Parathyroid adenoma (tissue), 2 donors: Measurements from ENCODE around the gene ACOT8.

Experiments used
- H2AFZ ChIP-seq: fragments of 300-600 bp; sonication (generic); one replicate; pipeline ENCODE4 v1.7.0; 2017; ENCODE audit warnings: antibody characterized with exemption, mild to moderate bottlenecking
- H3K27ac ChIP-seq: fragments of 300-600 bp; sonication (generic); one replicate; pipeline ENCODE4 v1.7.0; 2017
- H3K27me3 ChIP-seq: fragments of 300-600 bp; sonication (generic); one replicate; pipeline ENCODE4 v1.7.0; 2017; ENCODE audit warnings: low read length; ENCODE audit not compliant: control insufficient read depth, insufficient read depth
- H3K36me3 ChIP-seq: fragments of 300-600 bp; sonication (generic); one replicate; pipeline ENCODE4 v1.7.0; 2017; ENCODE audit warnings: low read length; ENCODE audit not compliant: control insufficient read depth, insufficient read depth
- H3K4me1 ChIP-seq: fragments of 300-600 bp; sonication (generic); one replicate; pipeline ENCODE4 v1.7.0; 2017; ENCODE audit warnings: control low read depth
- H3K4me2 ChIP-seq: fragments of 300-600 bp; sonication (generic); one replicate; pipeline ENCODE4 v1.7.0; 2017; ENCODE audit warnings: low read length
- H3K4me3 ChIP-seq: fragments of 300-600 bp; sonication (generic); one replicate; pipeline ENCODE4 v1.7.0; 2017; ENCODE audit warnings: low read depth, low read length
- H3K79me2 ChIP-seq: fragments of 300-600 bp; sonication (generic); one replicate; pipeline ENCODE4 v1.7.0; 2017; ENCODE audit warnings: control low read depth
- H3K9ac ChIP-seq: fragments of 300-600 bp; sonication (generic); one replicate; pipeline ENCODE4 v1.7.0; 2017; ENCODE audit warnings: mild to moderate bottlenecking
- H3K9me3 ChIP-seq: fragments of 300-600 bp; sonication (generic); one replicate; pipeline ENCODE4 v1.7.0; 2017; ENCODE audit warnings: low read length; ENCODE audit not compliant: control insufficient read depth
- CTCF ChIP-seq: fragments of 300-600 bp; sonication (generic); IDR thresholded peaks from one replicate; pipeline ENCODE4 v1.7.0; 2017; ENCODE audit warnings: antibody characterized with exemption, mild to moderate bottlenecking
- donor health status: primary hyperparathyroidism.

ACOT8 gene

GRCh38 chr20:45861221-45862075 is 4.3 kb upstream of the ACOT8 start:
- H3K9ac ChIP-seq, result no peak overlapping the region

GRCh38 chr20:45860560-45861220 is 3.5 kb upstream of the ACOT8 start:
- no peak overlapping the region for H2AFZ ChIP-seq
- H3K79me2 ChIP-seq, result peaks cover 20% of the 10 kb centered on the region
- no peaks in the 10 kb centered on the region for H3K27me3 ChIP-seq
- no peak for TF ChIP-seq CTCF
- no peaks in the 10 kb centered on the region for H3K36me3 ChIP-seq
- H3K9me3 ChIP-seq, result no peaks in the 10 kb centered on the region
- no peak overlapping the region for H3K4me3 ChIP-seq
- H3K4me1 ChIP-seq, result peaks cover 10% of the 10 kb centered on the region
- no peak overlapping the region for H3K27ac ChIP-seq
- no peak overlapping the region for H3K4me2 ChIP-seq
- no peak overlapping the region for H3K9ac ChIP-seq

More at GRCh38 chr20:45861221-45862075, 4.3 kb upstream of the ACOT8 start:
- H3K79me2 ChIP-seq, result peaks cover 12% of the 10 kb centered on the region
- no peak overlapping the region for H3K4me3 ChIP-seq
- H3K36me3 ChIP-seq, result no peaks in the 10 kb centered on the region
- no peak overlapping the region for H3K27ac ChIP-seq
- no peaks in the 10 kb centered on the region for H3K27me3 ChIP-seq
- TF ChIP-seq CTCF, result no peak
- no peak overlapping the region for H2AFZ ChIP-seq
- peaks cover 6% of the 10 kb centered on the region for H3K4me1 ChIP-seq
- no peaks in the 10 kb centered on the region for H3K9me3 ChIP-seq
- no peak overlapping the region for H3K4me2 ChIP-seq

- H3K9me3 ChIP-seq, result no peaks in the 10 kb centered on the region
- H3K4me2 ChIP-seq, result no peak overlapping the region
- H3K9ac ChIP-seq, result no peak overlapping the region
- no peak overlapping the region for H3K4me3 ChIP-seq
- H3K4me1 ChIP-seq, result peaks cover 10% of the 10 kb centered on the region
- H3K27ac ChIP-seq, result no peak overlapping the region
- H2AFZ ChIP-seq, result no peak overlapping the region
- no peaks in the 10 kb centered on the region for H3K36me3 ChIP-seq
- no peak for TF ChIP-seq CTCF
- peaks cover 24% of the 10 kb centered on the region for H3K79me2 ChIP-seq
- H3K27me3 ChIP-seq, result no peaks in the 10 kb centered on the region
Measured at GRCh38 chr20:45859916-45860315, 2.7 kb upstream of the ACOT8 start.

- no peak for TF ChIP-seq CTCF
- H3K27ac ChIP-seq, result peak overlapping the region; percentile 87
Measured at GRCh38 chr20:45857882-45858216, 657 bp upstream of the ACOT8 start.

More at GRCh38 chr20:45857882-45858216, 657 bp upstream of the ACOT8 start:
- H3K9ac ChIP-seq, result no peak overlapping the region
- peaks cover 31% of the 10 kb centered on the region for H3K79me2 ChIP-seq
- H3K4me1 ChIP-seq, result peaks cover 10% of the 10 kb centered on the region
- no peaks in the 10 kb centered on the region for H3K9me3 ChIP-seq
- no peaks in the 10 kb centered on the region for H3K36me3 ChIP-seq
- H2AFZ ChIP-seq, result peak overlapping the region; percentile 99
- no peaks in the 10 kb centered on the region for H3K27me3 ChIP-seq
- H3K4me2 ChIP-seq, result peak overlapping the region; percentile 98
- peak overlapping the region; percentile 84 for H3K4me3 ChIP-seq
